Kidney epithelial cell (primary cell): ENCODE measurements around the gene KCNQ1. TPM values are rescaled to one million over a fixed set of nuclear protein-coding genes. Genes with fewer than 3 reads are reported as not detected.
A peak's percentile ranks its signal among the peaks of the same experiment; 100 is the strongest.

ENCODE experiments used
- DNase-seq: peaks from one replicate; pipeline ENCODE4 v3.0.0-alpha.2; 2010; ENCODE audit warnings: low read depth
- H3K27me3 ChIP-seq: 2 replicates; pipeline ENCODE4 v1.6.0; 2011; ENCODE audit warnings: low read length; ENCODE audit not compliant: control insufficient read depth, insufficient read depth
- H3K36me3 ChIP-seq: 2 replicates; pipeline ENCODE4 v1.5.1; 2011; ENCODE audit warnings: low read length; ENCODE audit not compliant: control insufficient read depth, insufficient read depth
- H3K4me3 ChIP-seq: 2 replicates; pipeline ENCODE4 v1.5.1; 2011; ENCODE audit warnings: low read depth, mild to moderate bottlenecking, control low read depth, low read length
- CTCF ChIP-seq: IDR thresholded peaks from 2 replicates; pipeline ENCODE4 v1.5.1; 2011; ENCODE audit warnings: mild to moderate bottlenecking, moderate library complexity, low read length, control low read depth, inconsistent platforms; ENCODE audit not compliant: insufficient read depth, poor library complexity, severe bottlenecking
- total RNA-seq: library from RNA; depleted of rRNA; stranded (reverse); fragments of >200 nt; gene quantifications from 2 replicates; pipeline ENCODE4 v1.2.3, GENCODE V29; 2015

Gene KCNQ1
- total RNA-seq, 1 donor from 2014 or later = 2.3 TPM

DNA sequence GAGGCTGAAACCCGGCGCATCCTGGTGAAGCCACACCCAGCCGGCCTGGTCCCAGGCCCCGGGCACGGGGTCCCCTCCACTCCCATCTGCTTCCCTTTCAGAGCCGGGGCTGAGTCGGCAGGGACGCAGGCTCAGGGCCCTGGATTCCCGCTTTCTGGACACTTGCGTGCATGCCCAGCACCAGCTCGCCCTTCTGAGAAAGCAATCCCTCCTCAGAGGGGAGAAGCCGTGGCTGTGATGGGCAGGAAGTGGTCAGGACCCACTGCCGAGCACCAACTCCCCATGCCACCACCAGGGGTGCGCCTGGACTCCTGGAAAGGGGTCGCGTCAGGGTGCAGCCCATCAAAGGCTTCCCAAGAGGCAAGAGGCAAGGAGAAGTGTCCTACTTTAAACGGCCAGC, 425.7 kb downstream of the KCNQ1 start:
- peak; percentile 9 for TF ChIP-seq CTCF
- H3K36me3 ChIP-seq = no peaks in the 10 kb centered on the region
- peaks cover 41% of the 10 kb centered on the region for H3K27me3 ChIP-seq
- H3K4me3 ChIP-seq = no peak overlapping the region
- DNase-seq = no peak

- Histone ChIP-seq H3K4me3 (no peak overlapping the region), H3K36me3 (no peaks in the 10 kb centered on the region), H3K27me3 (peaks cover 41% of the 10 kb centered on the region)
- TF ChIP-seq CTCF = no peak
- DNase-seq = no peak
These were observed 426.3 kb downstream of the KCNQ1 start for GRCh38 chr11:2870969-2871680.

DNA sequence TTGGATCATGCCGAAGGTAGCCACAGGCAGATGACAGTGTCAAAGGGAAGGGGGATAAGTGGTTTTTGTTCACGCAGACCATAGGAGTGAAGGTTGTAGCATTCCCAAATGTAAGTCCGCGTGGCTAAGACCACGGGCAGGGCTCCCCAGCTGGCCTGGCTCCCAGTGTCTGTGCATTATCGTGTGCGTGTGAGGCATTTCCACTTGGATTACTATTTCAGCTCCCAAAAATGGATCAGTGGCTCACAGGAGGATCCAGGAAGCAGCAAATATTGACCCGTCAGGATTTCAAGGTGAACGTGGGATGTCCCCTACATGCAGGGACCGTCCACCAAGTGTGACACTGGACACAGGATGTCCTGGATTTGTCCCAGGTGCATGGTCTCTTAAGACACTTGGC, 430.2 kb downstream of the KCNQ1 start:
- DNase-seq = no peak
- TF ChIP-seq CTCF = no peak
- peaks cover 14% of the 10 kb centered on the region for H3K27me3 ChIP-seq

DNA sequence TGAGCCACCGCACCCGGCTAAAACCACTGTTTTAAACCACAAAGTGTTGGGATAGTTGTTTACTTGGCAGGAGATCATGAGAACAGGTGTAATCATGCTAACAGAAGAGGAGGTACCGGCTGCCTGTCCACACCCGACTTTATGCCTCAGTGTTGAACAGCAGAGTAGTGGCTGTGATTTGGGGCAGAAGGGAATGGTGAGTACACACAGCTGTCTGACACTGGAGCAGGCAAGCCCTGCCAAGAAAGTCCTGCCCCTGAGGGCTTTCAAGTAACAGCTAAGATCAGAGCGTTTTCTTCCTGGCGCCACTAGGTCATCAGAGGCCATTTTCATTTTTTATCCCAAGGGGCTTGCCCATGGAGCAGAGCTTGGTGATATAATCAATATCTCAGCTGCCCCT, 432.7 kb downstream of the KCNQ1 start:
- H3K27me3 ChIP-seq = no peaks in the 10 kb centered on the region
- H3K36me3 ChIP-seq = no peaks in the 10 kb centered on the region
- no peak for DNase-seq
- TF ChIP-seq CTCF = no peak
- no peak overlapping the region for H3K4me3 ChIP-seq

More for the DNA sequence above, 430.2 kb downstream of the KCNQ1 start:
- H3K36me3 ChIP-seq = no peaks in the 10 kb centered on the region
- H3K4me3 ChIP-seq = no peak overlapping the region

GRCh38 chr11:2878782-2879181, 434.0 kb downstream of the KCNQ1 start:
- TF ChIP-seq CTCF = no peak
- Histone ChIP-seq H3K4me3 (no peak overlapping the region), H3K36me3 (no peaks in the 10 kb centered on the region), H3K27me3 (peaks cover under 1% of the 10 kb centered on the region)
- DNase-seq = no peak

DNA sequence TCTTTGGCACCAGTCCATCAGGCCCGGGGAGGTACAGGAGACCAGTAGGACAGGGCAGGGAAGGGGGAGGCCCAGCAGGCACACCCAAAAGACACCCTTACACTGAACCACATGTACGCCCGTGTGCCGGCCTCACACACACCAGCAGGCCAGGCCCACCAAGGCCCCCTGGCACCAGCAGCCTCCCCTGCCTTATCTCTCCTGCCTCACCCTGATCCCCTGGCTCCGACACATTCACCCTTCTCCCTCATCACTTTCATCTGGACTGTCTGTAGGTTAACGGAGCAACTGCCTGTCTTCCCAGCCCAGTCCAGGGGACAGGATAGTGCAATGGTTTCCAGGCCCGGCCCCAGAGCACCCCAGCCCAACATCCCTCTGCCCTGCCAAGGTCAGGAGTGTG, 435.8 kb downstream of the KCNQ1 start:
- Histone ChIP-seq H3K36me3 (no peaks in the 10 kb centered on the region), H3K27me3 (peaks cover 2% of the 10 kb centered on the region), H3K4me3 (no peak overlapping the region)
- DNase-seq = no peak
- TF ChIP-seq CTCF = no peak
